Hematopoietic multipotent progenitor cell treated with erythropoietin and hydrocortisone succinate and interleukin-3 and kit ligand, for 17 days (in vitro differentiated cells): ENCODE data around the gene DDHD1.
"Not testable (repeated sequence)": the region's sequence is repeated elsewhere in the genome, so short reads cannot be mapped to it uniquely, and the experiment has no call there.

ENCODE experiments used
- DNase-seq: peaks from one replicate; pipeline ENCODE4 v3.0.0-alpha.2; 2015; ENCODE audit warnings: low spot score

Gene DDHD1

GRCh38 chr14:53151523-53152183 lies 1.5 kb downstream of the DDHD1 start:
- DNase-seq = peak; percentile 77

- peak; percentile 50 for DNase-seq
Observed at GRCh38 chr14:53149668-53150316, 3.3 kb downstream of the DDHD1 start.

- peak; percentile 63 for DNase-seq
Observed at GRCh38 chr14:53148671-53149070, 4.5 kb downstream of the DDHD1 start.

- no peak for DNase-seq
Observed at GRCh38 chr14:53147893-53148292, 5.2 kb downstream of the DDHD1 start.

- no peak for DNase-seq
Observed at GRCh38 chr14:53147208-53147607, 5.9 kb downstream of the DDHD1 start.

- no peak for DNase-seq
Observed at GRCh38 chr14:53146739-53147138, 6.4 kb downstream of the DDHD1 start.

- DNase-seq = no peak
Observed at GRCh38 chr14:53144244-53144643, 8.9 kb downstream of the DDHD1 start.

- no peak for DNase-seq
Observed at GRCh38 chr14:53140585-53140984, 12.5 kb downstream of the DDHD1 start.

GRCh38 chr14:53137568-53138203 lies 15.4 kb downstream of the DDHD1 start:
- no peak for DNase-seq

- DNase-seq = not testable (repeated sequence)
Observed at GRCh38 chr14:53130491-53130890, 22.6 kb downstream of the DDHD1 start.

GRCh38 chr14:53128303-53129028 lies 24.7 kb downstream of the DDHD1 start:
- no peak for DNase-seq

GRCh38 chr14:53127832-53128231 lies 25.3 kb downstream of the DDHD1 start:
- DNase-seq = no peak

GRCh38 chr14:53127151-53127550 lies 26.0 kb downstream of the DDHD1 start:
- DNase-seq = no peak

GRCh38 chr14:53126731-53127130 lies 26.4 kb downstream of the DDHD1 start:
- no peak for DNase-seq

GRCh38 chr14:53124786-53125185 lies 28.3 kb downstream of the DDHD1 start:
- DNase-seq = no peak

- DNase-seq = not testable (repeated sequence)
Observed at GRCh38 chr14:53121419-53121818, 31.7 kb downstream of the DDHD1 start.

- not testable (repeated sequence) for DNase-seq
Observed at GRCh38 chr14:53117479-53117878, 35.6 kb downstream of the DDHD1 start.

- peak; percentile 38 for DNase-seq
Observed at GRCh38 chr14:53113989-53114388, 39.1 kb downstream of the DDHD1 start.

- DNase-seq = peak; percentile 13
Observed at GRCh38 chr14:53110096-53110495, 43.0 kb downstream of the DDHD1 start.

GRCh38 chr14:53109105-53110041 lies 43.8 kb downstream of the DDHD1 start:
- peak; percentile 28 for DNase-seq

GRCh38 chr14:53108292-53109104 lies 44.6 kb downstream of the DDHD1 start:
- peak; percentile 44 for DNase-seq
